Stimulated activated CD4-positive, alpha-beta T cell treated with anti-CD3 and anti-CD28 coated beads, Interleukin-4, amount 100 ng/mL, for 24 hours (primary cell): ENCODE data around the gene KIAA0408.
A peak's percentile ranks its signal among the peaks of the same experiment; 100 is the strongest.
"Not testable (repeated sequence)": the region's sequence is repeated elsewhere in the genome, so short reads cannot be mapped to it uniquely, and the experiment has no call there.

Source experiments
- DNase-seq: peaks from one replicate; pipeline ENCODE4 v3.0.0-alpha.2; 2020

KIAA0408 gene

DNA sequence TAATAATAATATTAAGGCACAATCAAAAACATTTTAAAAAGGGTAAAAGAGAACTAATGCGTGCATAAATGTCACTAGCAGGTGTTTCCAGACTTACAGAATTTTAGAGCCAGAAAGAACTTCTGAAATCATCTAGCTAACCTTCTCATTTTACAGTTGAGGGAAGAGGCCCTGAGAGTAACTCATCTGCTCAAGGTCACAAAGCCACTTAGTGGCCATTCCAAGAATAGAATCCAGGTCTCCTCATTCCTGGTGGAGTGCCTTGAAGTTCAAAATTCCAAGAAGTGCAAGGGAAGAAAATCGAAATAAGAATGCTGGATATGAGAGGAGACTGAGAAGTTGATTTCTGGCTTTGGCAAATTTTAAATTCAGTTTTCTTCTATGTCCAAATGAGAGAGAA, 3.2 kb upstream of the KIAA0408 start:
- DNase-seq, result no peak

DNA sequence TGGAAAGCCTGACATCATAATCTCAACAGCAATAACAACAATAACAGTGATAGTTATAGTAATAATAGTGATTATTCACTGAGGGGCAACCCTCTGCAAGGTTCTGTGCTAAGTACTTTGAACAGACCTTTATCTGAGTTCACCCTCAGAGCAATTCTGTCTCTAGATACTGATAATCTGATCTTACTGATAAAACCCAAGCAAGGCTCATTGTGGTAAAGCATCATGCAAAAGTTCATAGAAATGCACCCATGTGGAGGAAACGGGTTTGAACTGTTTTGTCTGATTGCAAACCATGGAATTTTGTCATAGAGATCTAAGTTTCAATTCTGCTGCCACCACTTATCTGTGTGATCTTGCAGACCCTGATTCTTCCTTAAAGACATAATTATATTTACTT, 1.3 kb upstream of the KIAA0408 start:
- DNase-seq, result no peak

DNA sequence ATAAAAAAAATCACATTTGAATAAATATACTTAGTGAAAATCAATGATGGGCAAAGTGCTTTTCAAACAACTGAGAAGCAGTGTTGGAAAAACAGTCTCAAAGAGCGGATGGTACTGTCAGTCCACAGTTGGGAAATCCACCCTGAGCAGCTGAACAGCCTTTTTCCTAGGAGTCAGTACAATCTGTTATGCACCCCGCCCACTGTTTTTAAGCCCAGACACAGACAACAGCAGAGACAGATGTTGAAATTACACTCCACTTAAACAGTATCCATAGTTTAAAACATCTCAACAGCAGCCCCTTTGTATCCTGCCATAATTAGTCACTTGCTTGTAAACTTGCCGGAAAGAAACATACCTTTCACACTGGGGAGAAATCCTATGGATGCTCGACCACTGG, 372 bp downstream of the KIAA0408 start:
- no peak for DNase-seq

DNA sequence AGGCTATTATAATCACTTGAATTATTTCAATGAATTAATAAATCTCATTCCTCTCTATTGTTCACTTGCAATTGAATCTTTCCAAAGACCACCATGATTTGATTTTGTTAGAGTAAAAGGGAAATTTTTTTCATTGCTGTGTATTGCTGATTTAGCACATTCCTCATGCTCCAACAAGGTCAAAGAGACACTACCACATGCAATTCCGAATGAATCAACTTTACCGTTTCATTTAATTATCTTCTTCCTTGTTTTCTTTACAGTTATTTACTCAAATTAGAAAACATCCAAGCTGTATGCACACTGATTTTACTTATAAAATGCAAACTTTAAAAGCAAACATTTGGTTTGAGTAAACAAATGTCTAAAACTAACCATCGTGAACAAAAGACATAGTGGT, 967 bp downstream of the KIAA0408 start:
- no peak for DNase-seq

DNA sequence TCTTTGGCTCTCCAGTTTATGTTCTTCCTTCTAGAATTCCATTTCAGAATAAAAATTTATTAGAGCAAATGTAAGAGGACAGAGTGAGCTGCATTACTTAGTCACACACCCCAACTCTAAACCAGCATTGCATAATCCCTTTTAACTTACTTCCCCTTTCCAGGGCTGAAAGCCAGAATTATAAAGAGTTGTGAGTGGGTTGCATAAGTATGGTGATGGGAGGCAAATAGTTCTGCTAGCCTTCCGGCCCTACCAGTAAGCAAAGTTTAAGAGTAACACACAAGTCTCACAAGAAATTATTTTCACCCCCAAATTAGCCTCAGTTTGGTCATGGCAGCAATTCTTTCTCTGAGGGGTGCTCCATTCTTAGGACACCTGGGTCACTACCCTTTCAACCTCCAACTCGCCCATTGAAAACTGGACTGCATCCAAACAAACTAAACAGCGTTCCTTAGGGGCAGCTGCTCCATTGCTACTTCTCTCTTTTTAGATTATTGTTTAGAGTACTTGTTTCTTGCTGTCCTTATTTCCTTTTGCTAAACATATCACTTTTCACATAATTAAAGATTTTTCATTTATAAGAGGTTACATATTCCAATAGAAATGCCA, 1.6 kb downstream of the KIAA0408 start:
- DNase-seq, result no peak

DNA sequence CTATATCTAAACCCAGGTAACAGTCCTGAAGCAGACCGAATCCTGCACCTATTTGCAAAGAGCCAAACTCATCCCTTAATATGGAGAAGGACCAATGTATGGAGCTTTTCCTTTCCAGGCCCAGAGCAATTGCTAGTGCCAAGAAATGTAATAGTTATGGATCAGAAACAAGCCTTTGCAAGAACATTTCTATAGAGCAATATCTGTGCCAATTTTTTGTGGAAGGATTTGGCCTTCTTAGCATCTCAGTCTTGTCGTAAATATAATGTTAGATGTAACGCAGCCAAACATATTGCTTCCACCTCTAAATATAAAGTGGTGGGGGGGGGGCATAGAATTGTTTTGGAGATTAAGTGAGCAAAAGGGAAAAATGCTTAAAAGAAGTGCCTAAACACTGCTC, 2.7 kb downstream of the KIAA0408 start:
- no peak for DNase-seq

DNA sequence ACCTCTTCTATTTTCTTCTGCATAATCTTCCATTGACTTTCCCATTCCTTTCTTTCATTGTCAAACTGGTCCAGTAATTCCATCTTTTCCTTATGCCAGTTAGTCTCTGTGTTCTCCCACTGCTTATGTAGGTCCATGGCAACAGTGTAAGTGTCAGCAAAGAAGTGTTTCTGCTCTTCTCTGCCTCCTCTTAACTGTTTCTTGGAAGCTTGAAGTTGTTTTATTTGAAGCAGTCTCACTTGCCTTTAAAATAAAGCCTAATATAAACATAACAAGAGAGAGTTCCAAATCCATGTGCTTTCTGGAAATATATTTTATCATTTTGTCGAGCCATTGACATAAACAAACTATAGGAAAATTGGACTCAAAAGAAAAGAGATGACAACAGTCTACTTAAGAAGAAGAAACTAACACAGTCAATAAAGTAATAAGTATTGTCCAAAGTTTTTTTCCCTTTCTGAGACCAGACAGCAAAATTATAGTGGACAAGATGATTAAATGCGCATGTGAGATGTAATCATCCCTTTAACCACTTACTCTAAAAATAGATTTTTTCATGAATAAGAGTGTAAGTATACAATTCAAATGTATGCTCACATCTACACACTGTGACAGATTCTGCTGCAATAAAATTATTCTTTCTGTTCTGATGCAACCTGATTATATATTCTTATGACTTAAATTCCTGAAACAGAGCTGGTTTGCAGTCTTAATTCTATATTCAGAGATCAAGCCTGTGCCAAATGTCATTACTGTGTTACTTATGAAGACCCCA, 5.2 kb downstream of the KIAA0408 start:
- DNase-seq, result no peak

DNA sequence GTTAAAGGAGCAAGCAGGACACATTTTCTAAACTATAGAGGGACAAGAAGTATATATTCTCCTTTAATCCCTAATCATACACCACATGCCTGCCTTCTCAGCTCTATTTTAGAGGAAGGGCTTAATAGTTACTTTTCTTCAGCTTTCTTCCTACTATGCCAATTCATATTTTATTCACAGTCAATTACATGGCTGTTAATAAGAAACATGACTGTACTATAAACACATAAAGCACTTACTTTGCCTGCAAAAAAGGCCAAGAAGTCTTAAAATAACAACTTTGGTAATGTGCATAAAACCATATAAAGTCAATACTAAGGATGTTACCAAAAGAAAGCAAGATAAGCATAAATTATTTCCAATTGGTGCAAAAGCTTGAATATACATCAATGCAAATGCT, 6.4 kb downstream of the KIAA0408 start:
- DNase-seq, result no peak

DNA sequence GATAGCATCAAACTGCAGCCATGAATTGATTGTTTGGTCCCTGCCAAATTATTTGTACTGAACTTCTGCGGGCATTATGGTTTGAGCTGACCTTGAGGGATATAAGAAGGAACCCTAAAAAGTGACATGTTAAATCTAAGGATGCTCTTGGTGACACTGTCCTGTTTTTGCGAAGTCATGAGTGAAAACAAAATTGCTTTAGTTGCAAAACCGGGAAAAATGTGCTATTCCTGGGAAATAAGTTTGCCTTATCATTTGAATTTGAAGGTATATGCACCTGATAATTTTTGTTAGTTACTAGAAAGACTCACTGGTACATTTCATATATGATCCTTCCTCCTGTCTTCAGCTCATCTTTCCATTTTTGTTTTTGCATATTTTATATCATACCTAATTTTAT, 7.8 kb downstream of the KIAA0408 start:
- no peak for DNase-seq

DNA sequence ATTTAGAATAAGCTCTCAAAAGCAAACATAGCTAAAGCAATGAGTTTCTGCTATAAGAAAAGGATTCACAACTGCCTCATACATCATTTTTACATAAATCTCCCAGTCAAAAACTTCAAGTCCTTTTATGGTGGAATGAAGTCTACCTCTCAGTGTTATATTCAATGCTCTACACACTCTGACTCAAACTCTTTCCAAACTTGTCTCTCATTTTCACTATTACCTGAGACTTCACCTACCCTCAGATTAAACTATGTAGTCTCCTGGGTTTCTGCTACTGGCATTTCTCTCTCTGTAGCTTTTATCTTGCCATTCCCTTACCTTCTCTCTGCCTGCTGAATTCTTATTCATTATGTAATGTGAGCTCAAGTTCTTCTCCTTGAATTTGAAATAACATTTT, 11.4 kb downstream of the KIAA0408 start:
- no peak for DNase-seq

DNA sequence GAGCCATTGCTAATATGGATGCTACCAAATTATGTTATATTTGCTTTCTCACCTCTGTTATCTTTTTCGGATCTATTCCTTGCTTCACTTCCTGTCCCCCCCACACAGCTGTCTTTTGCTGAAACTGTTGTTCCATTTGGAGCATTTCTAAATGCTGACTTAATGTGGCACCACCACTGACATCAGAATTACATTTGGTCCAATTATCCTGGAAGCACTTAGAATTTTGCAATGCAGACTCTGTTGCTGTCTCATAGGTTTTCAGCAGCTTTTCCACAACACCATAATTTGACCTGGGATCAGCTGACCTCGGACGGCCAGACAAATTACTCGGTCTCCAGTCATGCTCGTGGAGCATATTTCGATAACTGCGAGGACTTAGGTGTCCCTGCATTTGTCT, 12.8 kb downstream of the KIAA0408 start:
- DNase-seq, result no peak

DNA sequence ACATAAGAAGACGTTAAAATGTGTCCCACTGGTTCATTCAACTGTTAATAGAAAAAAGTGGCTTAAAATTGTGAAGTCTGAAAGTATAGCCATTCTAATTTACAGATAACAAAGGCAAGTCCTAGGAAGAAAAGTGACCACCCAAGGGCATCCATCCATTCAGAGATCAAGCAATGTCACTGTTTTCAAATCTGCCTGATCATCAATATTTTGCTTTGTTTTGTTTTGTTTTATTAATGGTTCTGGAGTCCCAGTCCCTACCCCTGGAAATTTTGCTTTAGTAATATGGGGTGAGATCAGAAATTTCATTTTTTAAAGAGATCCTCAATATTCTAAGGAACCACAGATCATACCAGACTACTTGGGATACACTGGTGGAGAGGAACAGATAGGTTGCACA, 17.3 kb downstream of the KIAA0408 start:
- DNase-seq, result no peak

DNA sequence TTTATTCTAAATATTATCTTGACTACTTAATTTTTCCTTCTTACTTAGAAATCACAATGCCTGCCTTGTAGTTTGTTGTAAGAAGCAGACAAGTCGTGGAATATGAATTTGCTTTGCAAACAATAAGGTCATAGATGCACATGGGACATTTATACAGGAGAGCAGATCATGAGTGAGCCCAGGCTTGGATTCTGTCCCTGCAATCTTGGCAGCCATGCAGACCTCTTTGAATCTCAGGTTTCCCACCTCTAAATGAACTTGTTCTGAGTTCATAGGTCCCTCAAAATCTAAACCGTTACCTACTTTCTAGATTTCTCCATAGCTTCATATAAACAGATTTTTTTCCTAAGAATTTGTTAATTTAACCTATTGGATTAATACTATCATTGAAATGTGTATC, 19.5 kb downstream of the KIAA0408 start:
- no peak for DNase-seq

DNA sequence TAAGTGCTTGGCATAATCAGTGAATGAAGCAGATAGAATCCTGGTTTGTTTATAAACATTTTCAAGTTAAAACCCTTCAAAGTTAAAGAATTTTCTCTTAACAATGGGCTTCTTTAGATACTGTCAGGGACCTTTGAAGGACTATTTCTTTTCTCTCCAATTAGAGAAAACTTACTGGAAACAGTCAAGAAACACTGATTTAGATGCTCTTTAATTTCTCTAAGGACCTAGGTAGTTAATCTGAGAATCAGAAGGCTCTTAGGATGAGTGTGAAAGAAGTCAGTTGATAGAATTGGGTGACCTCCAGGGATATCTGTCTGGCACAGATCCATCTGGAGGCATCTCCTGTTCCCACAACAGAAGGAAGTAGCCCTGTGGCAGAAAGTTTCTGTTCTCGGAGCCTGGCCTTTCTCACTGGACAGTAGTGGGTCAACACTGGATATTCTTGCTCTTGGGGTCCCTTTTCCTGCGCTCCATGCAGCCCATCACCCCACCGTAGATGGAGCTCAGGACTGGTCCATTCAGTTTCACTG, 22.5 kb downstream of the KIAA0408 start:
- DNase-seq, result no peak

DNA sequence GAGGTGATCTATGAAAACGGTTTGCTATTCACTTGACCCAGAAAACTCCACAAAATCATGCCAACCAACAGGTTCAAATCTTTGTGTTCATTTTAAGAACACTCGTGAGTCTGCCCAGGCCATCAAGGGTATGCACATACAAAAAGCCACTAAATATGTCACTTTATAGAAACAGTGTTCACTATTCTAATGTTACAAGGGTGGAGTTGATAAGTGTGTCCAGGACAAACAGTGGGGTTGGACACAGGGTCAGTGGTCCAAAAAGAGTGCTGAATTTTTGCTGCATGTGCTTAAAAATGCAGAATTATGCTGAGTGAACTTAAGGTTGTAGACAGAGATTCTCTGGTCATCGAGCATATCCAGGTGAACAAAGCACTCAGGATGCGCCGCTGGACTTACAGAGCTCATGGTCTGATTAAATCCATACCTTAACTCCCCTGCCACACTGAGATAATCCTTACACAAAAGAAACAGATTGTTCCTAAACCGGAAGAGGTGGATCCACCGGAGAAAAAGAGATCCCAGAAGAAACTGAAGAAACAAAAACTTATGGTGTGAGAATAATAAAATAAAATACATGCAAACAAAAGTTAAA, 23.5 kb downstream of the KIAA0408 start:
- no peak for DNase-seq

DNA sequence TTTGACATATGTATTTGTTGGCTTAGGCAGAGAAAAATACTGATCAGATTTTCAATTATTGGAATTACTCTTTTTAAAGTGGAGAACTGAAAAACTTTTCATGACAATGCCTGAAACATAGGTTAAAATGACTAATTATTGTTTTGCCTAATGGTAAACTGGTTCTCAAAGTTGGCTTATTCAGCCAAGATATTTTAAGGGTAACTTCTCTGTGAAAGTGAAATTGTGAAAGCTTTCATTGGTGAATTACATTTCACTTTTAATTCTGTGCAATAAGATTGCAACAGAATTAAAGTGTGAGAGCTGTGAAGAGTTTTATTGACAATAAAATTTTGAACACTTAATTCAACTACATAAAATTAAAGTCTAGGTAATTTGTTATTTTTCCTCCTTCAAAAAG, 24.5 kb downstream of the KIAA0408 start:
- no peak for DNase-seq

DNA sequence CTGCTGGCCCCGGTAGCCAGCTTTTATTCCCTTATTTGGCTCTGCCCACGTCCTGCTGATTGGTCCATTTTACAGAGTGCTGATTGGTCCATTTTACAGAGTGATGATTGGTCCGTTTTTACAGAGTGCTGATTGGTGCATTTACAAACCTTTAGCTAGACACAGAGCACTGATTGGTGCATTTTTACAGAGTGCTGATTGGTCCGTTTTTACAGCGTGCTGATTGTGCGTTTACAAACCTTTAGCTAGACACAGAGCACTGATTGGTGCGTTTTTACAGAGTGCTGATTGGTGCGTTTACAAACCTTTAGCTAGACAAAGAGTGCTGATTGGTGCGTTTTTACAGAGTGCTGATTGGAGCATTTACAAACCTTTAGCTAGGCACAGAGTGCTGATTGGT, 30.6 kb downstream of the KIAA0408 start:
- not testable (repeated sequence) for DNase-seq

DNA sequence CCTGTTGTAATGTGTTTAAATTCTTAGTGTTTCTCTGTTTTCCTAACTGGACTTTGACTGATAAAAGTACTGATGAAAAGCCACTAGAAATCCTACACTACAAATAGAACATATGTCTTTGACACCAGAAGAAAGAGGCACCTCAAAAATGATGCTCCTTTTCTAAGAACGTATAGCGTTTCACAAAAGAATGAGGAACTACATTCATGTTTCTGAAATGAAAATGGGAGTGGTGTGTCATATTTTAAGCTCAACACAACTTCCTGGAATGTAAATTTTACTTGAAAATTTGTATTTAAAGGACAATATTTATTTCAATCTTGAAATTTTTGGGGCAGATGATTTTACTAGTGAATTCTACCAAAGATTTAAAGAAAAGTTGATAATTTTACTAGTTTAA, 35.3 kb downstream of the KIAA0408 start:
- DNase-seq, result no peak

DNA sequence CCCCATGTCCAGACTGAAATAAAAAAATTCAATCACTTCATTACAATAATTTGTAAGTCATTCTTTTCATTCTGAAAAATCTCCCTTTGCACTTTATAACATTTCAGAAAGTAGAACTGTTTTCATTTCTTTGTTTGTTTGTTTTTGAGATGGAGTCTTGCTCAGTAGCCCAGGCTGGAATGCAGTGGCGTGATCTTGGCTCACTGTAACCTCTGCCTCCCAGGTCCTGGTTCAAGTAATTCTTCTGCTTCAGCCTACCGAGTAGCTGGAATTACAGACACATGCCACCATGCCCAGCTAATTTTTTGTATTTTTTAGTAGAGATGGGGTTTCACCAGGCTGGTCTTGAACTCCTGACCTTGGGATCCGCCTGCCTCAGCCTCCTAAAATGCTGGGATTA, 38.0 kb downstream of the KIAA0408 start:
- DNase-seq, result not testable (repeated sequence)

DNA sequence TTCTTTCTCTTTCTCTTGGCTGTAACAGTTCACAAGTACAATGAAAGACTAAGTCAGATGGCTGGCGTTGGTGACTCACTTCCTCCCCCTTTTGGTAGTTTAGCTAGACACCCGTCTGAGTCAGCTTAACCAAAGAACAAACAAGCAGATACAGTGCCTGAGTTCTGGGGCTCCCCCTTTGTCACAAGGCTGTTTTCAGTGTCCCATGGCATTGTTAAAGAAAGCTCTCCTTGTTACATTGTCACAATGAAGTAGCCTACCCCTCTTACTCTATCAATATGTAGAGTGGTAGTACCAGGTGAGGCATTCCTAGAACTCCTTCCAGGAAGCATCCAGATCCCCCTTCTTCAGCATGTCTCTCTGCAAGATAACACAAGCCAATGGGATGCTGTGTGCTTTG, 38.6 kb downstream of the KIAA0408 start:
- peak; percentile 87 for DNase-seq

DNA sequence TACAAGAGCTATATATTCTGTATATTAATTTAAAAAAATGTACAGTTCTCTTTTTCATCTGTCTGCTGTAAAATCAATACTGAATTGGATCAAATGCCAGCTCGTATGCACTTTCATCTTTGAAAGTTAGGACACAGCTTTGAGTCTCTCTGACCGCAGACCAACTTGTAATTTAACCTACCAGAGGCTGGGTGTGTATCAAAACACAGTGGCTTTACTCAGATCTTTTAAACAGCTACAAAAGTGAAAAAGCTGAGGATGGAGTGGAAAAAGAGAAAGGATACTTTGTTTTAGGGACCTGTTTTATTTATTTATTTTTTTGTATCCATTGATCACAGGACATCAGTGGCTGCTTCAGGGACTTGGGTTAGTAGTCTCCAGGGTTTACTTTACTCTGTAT, 44.1 kb downstream of the KIAA0408 start:
- DNase-seq, result no peak

DNA sequence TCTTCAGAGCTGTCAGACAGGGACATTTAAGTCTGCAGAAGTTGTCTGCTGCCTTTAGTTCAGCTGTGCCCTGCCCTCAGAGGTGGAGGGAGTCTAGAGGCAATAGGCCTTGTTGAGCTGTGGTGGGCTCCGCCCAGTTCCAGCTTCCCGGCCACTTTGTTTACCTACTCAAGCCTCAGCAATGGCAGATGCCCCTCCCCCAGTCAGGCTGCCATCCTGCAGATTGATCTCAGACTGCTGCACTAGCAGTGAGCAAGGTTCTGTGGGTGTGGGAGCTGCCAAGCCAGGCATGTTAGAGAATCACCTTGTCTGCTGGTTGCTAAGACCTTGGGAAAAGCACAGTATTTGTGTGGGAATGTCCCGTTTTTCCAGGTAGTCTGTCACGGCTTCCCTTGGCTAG, 46.1 kb downstream of the KIAA0408 start:
- not testable (repeated sequence) for DNase-seq

DNA sequence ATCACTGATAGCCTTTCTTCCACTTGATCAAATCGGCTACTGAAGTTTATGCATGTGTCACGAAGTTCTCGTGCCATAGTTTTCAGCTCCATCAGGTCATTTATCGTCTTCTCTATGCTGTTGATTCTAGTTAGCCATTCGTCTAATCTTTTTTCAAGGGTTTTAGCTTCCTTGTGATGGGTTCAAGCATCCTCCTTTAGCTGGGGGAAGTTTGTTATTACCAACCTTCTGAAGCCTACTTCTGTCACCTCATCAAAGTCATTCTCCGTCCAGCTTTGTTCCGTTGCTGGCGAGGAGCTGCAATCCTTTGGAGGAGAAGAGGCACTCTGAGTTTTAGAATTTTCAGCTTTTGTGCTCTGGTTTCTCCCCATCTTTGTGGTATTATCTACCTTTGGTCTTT, 47.2 kb downstream of the KIAA0408 start:
- not testable (repeated sequence) for DNase-seq
